GM19351 (cell line): ENCODE results near the gene THPO.
"Not testable (repeated sequence)": the region's sequence is repeated elsewhere in the genome, so short reads cannot be mapped to it uniquely, and the experiment has no call there.

Experiments used
- ATAC-seq: cut with Tn5 transposase; IDR thresholded peaks from one replicate; pipeline ENCODE4 v1.9.1; 2021; ENCODE audit warnings: mild to moderate bottlenecking, moderate library complexity; ENCODE audit not compliant: unreplicated experiment

Gene THPO

GRCh38 chr3:184352149-184352785, 25.7 kb downstream of the THPO start:
- no peak for ATAC-seq

DNA sequence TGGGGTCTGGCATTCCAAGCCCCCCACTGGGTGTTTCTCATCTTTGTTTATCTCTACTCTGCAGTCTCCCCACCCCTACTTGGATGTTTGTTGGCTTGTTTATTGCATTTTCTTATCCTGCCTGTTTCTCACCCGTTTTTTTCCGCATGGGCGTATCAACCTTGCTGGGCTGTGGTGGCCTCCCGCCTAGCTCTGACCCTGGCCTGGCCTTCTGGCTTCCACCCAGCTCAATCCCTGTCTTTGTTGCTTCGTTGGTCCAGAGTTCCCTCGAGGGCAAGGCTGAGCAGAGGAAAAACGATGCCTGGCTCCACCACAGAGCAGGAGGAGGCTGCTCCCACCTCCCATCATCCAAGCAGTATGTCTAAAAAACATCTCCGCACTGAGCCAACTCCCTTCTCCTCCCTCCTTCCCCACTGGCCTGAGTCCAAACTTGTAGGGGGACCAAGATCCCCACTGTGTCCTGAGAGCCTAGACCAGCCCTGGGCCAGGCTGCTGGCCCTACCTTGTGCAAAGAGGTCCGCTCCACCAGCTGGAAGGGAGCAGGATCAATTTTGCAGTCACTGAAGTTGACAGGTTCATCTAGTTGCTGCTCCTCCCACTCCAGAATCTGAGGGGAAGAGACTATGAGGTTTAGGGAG, 26.4 kb downstream of the THPO start:
- ATAC-seq = no peak

DNA sequence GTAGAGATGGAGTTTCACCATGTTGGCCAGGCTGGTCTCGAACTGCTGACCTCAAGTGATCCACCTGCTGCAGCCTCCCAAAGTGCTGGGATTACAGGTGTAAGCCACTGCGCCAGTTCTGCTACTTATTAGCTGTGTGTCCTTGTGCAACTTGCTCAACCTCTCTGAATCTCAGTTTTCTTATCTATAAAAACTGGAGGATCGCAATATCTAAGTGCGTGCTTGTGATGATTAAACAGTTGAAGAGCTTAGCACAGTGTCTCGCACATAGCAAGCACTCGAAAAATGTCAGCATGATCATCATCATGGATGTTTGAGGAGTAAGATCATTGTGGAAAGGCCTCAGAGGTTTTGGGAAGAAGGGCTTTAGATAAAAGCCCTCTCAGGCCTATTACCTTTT, 27.4 kb downstream of the THPO start:
- no peak for ATAC-seq

- no peak for ATAC-seq
These were observed 28.2 kb downstream of the THPO start for GRCh38 chr3:184349563-184350470.

DNA sequence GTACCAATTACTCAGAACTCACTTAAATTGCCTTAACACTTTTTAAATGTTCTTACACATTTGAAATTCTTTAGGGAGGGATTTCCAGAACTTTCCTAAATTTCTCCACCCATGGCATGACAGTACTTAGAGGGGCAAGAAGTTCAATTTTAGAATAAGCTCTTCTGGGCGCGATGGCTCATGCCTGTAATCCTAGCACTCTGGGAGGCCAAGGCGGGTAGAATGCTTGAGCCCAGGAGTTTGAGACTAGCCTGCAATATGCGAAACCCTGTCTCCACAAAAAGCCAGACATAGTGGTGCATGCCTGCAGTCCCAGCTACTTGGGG, 30.0 kb downstream of the THPO start:
- ATAC-seq = no peak

- no peak for ATAC-seq
These were observed 30.5 kb downstream of the THPO start for GRCh38 chr3:184347321-184348056.

DNA sequence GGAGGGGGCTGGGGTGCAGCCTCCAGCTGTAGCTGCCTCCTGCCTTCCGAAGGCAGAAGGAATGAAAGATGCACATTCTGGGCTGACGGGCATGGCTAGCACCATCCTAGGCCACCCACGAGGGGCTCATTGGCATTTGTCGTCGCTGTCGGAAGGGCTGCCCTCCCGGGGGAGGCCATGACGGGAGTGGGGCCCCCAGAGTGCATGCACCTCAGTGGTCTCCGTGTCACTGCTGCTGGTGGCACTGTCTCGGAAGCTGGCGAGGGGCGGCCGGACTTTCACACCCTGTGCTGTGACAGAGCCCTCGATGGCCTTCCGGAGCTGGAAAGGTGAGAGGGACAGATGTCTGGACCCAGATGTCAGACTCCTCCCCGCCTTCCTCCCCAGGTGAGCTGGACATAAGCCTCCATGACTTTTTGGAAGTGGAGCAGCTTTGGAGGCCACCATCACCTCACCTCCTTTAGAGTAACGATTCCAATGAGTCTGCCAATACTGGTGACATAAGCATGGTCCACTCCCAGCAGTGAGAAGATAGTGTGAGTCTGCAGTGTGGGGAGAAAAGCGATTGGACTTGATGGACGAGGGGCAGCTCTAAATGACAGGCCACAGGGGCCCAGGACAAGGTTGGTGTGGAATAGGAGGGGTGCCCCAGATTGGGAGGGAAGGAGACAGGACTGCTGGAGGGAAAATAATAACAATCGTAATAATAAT, 31.4 kb downstream of the THPO start:
- no peak for ATAC-seq

DNA sequence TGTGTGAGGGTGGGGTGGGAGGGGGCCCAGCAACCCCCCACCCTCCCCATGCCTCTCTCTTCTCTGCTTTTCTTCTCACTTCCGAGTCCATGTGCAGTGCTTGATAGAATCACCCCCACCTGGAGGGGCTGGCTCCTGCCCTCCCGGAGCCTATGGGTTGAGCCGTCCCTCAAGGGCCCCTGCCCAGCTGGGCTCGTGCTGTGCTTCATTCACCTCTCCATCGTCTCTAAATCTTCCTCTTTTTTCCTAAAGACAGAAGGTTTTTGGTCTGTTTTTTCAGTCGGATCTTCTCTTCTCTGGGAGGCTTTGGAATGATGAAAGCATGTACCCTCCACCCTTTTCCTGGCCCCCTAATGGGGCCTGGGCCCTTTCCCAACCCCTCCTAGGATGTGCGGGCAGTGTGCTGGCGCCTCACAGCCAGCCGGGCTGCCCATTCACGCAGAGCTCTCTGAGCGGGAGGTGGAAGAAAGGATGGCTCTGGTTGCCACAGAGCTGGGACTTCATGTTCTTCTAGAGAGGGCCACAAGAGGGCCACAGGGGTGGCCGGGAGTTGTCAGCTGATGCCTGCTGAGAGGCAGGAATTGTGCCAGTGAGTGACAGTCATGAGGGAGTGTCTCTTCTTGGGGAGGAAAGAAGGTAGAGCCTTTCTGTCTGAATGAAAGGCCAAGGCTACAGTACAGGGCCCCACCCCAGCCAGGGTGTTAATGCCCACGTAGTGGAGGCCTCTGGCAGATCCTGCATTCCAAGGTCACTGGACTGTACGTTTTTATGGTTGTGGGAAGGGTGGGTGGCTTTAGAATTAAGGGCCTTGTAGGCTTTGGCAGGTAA, 32.5 kb downstream of the THPO start:
- no peak for ATAC-seq

DNA sequence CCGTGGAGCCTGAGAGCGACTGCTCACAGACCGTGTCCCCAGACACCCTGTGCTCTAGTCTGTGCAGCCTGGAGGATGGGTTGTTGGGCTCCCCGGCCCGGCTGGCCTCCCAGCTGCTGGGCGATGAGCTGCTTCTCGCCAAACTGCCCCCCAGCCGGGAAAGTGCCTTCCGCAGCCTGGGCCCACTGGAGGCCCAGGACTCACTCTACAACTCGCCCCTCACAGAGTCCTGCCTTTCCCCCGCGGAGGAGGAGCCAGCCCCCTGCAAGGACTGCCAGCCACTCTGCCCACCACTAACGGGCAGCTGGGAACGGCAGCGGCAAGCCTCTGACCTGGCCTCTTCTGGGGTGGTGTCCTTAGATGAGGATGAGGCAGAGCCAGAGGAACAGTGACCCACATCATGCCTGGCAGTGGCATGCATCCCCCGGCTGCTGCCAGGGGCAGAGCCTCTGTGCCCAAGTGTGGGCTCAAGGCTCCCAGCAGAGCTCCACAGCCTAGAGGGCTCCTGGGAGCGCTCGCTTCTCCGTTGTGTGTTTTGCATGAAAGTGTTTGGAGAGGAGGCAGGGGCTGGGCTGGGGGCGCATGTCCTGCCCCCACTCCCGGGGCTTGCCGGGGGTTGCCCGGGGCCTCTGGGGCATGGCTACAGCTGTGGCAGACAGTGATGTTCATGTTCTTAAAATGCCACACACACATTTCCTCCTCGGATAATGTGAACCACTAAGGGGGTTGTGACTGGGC, 33.3 kb downstream of the THPO start:
- ATAC-seq = no peak

- ATAC-seq = no peak
These were observed 34.7 kb downstream of the THPO start for GRCh38 chr3:184343200-184343876.

DNA sequence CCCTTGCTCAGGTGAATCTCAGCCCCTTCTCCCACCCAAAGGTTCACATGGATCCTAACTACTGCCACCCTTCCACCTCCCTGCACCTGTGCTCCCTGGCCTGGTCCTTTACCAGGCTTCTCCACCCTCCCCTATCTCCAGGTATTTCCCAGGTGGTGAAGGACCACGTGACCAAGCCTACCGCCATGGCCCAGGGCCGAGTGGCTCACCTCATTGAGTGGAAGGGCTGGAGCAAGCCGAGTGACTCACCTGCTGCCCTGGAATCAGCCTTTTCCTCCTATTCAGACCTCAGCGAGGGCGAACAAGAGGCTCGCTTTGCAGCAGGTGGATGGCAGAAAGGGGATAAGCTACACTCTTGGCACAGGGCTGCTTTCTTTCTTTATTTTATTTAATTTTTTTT, 36.1 kb downstream of the THPO start:
- no peak for ATAC-seq

DNA sequence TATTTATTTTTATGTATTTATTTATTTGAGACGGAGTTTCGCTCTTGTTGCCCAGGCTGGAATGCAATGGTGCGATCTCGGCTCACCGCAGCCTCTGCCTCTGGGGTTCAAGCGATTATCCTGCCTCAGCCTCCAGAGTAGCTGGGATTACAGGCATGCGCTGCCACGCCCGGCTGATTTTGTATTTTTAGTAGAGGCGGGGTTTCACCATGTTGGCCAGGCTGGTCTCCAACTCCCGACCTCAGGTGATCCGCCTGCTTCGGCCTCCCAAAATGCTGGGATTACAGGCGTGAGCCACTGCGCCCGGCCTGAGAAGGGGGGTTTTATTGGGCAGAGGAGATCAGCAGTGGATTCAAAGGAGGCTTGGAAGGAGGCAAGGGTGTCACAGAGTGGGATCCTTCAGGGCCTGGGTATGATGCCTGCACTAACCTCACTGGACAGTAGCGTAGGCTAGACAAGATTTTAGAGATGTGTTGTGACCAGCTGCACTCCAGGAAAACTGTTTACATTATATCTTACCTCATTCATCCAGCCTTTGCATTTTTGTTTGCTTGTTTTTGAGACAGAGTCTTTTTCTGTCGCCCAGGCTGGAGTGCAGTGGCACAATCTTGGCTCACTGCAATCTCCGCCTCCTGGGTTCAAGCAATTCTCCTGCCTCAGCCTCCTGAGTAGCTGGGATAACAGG, 38.4 kb downstream of the THPO start:
- not testable (repeated sequence) for ATAC-seq

GRCh38 chr3:184339001-184339400, 39.0 kb downstream of the THPO start:
- no peak for ATAC-seq

DNA sequence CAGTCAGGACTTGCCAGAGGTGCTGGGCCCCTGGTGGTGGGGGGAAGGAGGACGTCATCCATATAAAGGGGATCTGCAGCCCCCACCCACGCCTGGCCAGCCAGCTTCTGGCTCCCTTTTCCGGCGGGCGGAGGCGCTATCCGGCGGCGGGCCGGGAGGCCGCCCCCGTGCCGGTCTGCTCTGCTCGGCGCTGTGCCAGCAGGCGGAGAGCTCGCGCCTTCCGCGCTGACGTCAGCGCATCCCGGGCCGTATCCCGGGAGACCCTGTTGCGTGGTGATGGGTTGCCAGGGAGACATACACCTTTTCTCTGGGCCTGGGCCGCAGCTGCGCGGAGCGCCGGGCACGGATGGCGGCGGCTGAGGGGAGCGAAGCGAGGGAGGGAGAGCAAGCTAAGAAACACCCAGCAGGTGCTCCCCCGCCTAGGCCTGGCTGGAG, 39.5 kb downstream of the THPO start:
- no peak for ATAC-seq

GRCh38 chr3:184337981-184338380, 40.0 kb downstream of the THPO start:
- no peak for ATAC-seq

DNA sequence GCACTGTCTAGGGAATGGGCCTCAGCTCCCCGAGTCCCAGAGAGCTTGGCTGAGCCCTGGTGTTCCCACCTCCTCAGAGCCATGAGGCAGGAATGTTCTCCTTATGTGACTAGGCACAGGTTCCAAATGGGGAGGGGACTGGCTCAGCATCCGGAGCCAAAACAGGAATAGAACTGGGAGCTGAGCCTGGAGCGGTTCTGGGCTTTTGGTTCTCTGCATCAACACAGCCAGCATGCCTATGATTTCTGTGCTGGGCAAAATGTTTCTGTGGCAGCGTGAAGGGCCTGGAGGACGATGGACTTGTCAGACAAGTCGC, 40.6 kb downstream of the THPO start, which contains the start of gene FAM131A:
Gene FAM131A, plus strand, starts transcription at position 202 of the 316 bp plus-strand sequence. Its CDS starts 31 bp downstream, at position 233.
- ATAC-seq = no peak

DNA sequence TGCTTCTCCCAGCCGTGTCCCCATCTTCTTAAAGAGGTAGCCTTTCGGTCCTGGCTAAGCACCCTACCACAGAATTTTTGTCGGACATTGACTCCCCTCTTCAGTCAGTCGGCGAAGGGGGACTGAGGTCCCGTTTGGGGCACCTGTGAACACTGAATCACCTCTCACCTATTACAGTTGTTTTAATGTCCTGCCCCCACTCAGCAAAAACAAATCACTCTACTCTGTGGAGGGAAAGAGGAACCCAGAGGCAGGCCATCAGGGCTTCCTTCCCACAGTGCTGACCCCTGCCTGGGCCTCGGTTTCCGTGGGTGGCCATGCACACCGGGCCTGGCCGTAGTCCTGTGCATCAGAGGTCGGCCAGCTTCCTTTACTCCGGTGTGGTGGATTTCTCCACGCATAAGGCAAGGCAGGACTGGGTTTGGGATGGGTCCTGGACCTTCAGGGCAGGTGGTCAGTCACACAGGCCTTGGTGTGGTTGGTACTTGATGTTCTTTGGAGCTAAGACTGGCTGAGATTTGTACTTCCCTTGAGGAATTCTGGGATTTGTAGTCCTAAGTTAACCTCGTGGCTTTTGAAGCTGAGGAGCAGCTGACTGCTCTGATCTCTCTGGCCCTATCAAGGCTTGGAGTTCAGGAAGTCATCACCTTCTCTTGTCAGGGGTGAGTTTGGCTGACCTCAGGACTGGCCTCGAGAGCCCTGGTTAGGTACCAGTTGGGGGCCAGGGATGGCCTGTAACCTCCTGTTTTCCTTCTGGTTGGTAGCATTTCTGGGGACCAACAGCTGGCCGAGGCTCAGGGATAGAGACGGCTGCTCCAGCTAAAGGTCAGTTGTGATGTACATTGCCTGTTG, 41.2 kb downstream of the THPO start:
- no peak for ATAC-seq
